SK-N-SH treated with all-trans-retinoic acid at 6 μM for 48 hours (cell line): ENCODE data around the gene RASA3.

Source experiments
- ATAC-seq: fragments of 200-7000 bp; cut with Tn5 transposase; 3 replicates; pipeline ENCODE4 v1.9.1; 2020; ENCODE audit warnings: mild to moderate bottlenecking, moderate library complexity
- ESRRG ChIP-seq: fragments of 250-450 bp; sonication (Bioruptor Pico); IDR thresholded peaks from 2 replicates; pipeline ENCODE4 v1.6.1; 2021; ENCODE audit warnings: mild to moderate bottlenecking
- GLIS3 ChIP-seq: fragments of 250-450 bp; sonication (Bioruptor Pico); IDR thresholded peaks from 2 replicates; pipeline ENCODE4 v1.5.0; 2020; ENCODE audit warnings: mild to moderate bottlenecking, moderate library complexity
- PPARA ChIP-seq: fragments of 250-450 bp; sonication (Bioruptor Pico); IDR thresholded peaks from 2 replicates; pipeline ENCODE4 v1.5.0; 2020; ENCODE audit warnings: mild to moderate bottlenecking, borderline replicate concordance
- SNAI2 ChIP-seq: fragments of 250-450 bp; sonication (Bioruptor Pico); IDR thresholded peaks from 2 replicates; pipeline ENCODE4 v1.5.0; 2020; ENCODE audit warnings: mild to moderate bottlenecking, moderate library complexity
- TCF4 ChIP-seq: fragments of 250-450 bp; sonication (Bioruptor Pico); IDR thresholded peaks from 2 replicates; pipeline ENCODE4 v1.8.0; 2021; ENCODE audit warnings: mild to moderate bottlenecking, moderate library complexity, borderline replicate concordance
- TSHZ2 ChIP-seq: fragments of 250-450 bp; sonication (Bioruptor Pico); IDR thresholded peaks from 2 replicates; pipeline ENCODE4 v1.5.0; 2020; ENCODE audit warnings: mild to moderate bottlenecking, moderate library complexity
- ZC3H10 ChIP-seq: fragments of 250-450 bp; sonication (Bioruptor Pico); IDR thresholded peaks from 2 replicates; pipeline ENCODE4 v1.5.1; 2021; ENCODE audit warnings: mild to moderate bottlenecking, moderate library complexity
- ZFP3 ChIP-seq: fragments of 250-450 bp; sonication (Bioruptor Pico); IDR thresholded peaks from 2 replicates; pipeline ENCODE4 v1.5.0; 2020; ENCODE audit warnings: mild to moderate bottlenecking, moderate library complexity
- ZNF565 ChIP-seq: fragments of 450-650 bp; formaldehyde crosslinking; conservative IDR thresholded peaks from 2 replicates; pipeline ENCODE4 v1.5.0; 2020; ENCODE audit warnings: low read depth, mild to moderate bottlenecking, moderate library complexity
- TF ChIP-seq, protein P1 (sequence below): fragments of 250-450 bp; sonication (Bioruptor Pico); IDR thresholded peaks from 2 replicates; pipeline ENCODE4 v1.8.0; 2020; ENCODE audit warnings: mild to moderate bottlenecking, moderate library complexity, borderline replicate concordance
- TF ChIP-seq, protein P2 (sequence below): fragments of 250-450 bp; sonication (Bioruptor Pico); IDR thresholded peaks from 2 replicates; pipeline ENCODE4 v1.8.0; 2021; ENCODE audit warnings: low read depth, mild to moderate bottlenecking, moderate library complexity, borderline replicate concordance
- TF ChIP-seq, protein P3 (sequence below): fragments of 250-450 bp; sonication (Bioruptor Pico); IDR thresholded peaks from 2 replicates; pipeline ENCODE4 v1.5.1; 2020; ENCODE audit warnings: low read depth, mild to moderate bottlenecking, moderate library complexity

The RASA3 gene

GRCh38 chr13:114031631-114032030 lies 100.8 kb downstream of the RASA3 start (continued):
- TF ChIP-seq, protein P1, sequence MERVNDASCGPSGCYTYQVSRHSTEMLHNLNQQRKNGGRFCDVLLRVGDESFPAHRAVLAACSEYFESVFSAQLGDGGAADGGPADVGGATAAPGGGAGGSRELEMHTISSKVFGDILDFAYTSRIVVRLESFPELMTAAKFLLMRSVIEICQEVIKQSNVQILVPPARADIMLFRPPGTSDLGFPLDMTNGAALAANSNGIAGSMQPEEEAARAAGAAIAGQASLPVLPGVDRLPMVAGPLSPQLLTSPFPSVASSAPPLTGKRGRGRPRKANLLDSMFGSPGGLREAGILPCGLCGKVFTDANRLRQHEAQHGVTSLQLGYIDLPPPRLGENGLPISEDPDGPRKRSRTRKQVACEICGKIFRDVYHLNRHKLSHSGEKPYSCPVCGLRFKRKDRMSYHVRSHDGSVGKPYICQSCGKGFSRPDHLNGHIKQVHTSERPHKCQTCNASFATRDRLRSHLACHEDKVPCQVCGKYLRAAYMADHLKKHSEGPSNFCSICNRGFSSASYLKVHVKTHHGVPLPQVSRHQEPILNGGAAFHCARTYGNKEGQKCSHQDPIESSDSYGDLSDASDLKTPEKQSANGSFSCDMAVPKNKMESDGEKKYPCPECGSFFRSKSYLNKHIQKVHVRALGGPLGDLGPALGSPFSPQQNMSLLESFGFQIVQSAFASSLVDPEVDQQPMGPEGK: no peak
- TF ChIP-seq, protein P2, sequence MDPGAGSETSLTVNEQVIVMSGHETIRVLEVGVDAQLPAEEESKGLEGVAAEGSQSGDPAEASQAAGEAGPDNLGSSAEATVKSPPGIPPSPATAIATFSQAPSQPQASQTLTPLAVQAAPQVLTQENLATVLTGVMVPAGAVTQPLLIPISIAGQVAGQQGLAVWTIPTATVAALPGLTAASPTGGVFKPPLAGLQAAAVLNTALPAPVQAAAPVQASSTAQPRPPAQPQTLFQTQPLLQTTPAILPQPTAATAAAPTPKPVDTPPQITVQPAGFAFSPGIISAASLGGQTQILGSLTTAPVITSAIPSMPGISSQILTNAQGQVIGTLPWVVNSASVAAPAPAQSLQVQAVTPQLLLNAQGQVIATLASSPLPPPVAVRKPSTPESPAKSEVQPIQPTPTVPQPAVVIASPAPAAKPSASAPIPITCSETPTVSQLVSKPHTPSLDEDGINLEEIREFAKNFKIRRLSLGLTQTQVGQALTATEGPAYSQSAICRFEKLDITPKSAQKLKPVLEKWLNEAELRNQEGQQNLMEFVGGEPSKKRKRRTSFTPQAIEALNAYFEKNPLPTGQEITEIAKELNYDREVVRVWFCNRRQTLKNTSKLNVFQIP (CRISPR knock-in tag): no peak
- TF ChIP-seq TCF4 (no peak), GLIS3 (CRISPR knock-in tag) (no peak), ZNF565 (no peak), PPARA (CRISPR knock-in tag) (no peak), ESRRG (CRISPR knock-in tag) (no peak)

GRCh38 chr13:114030666-114031610 lies 101.5 kb downstream of the RASA3 start:
- ATAC-seq: no peak
- TF ChIP-seq SNAI2 (no peak), TSHZ2 (CRISPR knock-in tag) (no peak), TCF4 (no peak)
- TF ChIP-seq, protein P1: no peak

- no peak; the same call in 2 of the 3 replicates for ATAC-seq
- TF ChIP-seq ZFP3 (CRISPR knock-in tag) (no peak), ZC3H10 (CRISPR knock-in tag) (no peak), GLIS3 (CRISPR knock-in tag) (no peak)
- TF ChIP-seq, protein P3, sequence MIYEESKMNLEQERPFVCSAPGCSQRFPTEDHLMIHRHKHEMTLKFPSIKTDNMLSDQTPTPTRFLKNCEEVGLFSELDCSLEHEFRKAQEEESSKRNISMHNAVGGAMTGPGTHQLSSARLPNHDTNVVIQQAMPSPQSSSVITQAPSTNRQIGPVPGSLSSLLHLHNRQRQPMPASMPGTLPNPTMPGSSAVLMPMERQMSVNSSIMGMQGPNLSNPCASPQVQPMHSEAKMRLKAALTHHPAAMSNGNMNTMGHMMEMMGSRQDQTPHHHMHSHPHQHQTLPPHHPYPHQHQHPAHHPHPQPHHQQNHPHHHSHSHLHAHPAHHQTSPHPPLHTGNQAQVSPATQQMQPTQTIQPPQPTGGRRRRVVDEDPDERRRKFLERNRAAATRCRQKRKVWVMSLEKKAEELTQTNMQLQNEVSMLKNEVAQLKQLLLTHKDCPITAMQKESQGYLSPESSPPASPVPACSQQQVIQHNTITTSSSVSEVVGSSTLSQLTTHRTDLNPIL (CRISPR knock-in tag): no peak
These were observed 102.4 kb downstream of the RASA3 start for GRCh38 chr13:114029866-114030625.

DNA sequence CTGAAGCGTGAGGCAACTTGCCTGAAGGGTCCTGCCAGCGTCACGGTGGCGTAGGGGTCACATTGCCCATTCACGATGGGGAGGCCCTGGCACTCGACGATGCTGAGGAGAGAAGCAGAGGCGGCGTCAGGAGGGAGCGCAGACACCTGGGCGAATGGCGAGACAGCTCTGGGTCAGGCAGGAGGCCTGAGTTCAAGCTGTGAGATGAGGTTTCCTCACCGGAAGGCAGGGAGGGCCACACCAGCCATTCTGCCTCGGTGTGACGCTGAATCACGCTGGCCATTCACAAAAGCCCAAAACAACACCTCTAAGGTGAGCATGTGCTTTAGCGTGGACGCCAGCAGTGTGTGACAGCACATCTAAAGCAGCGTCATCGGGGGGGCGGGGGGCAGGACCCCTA lies 104.6 kb downstream of the RASA3 start:
- no peak for ATAC-seq
- no peak for TF ChIP-seq ZC3H10 (CRISPR knock-in tag)

GRCh38 chr13:114027046-114027715 lies 105.2 kb downstream of the RASA3 start:
- TF ChIP-seq, protein P1: no peak
- no peak for ATAC-seq
